GM23248 (cell line): Measurements from ENCODE around the gene USP10.

Source experiments
- EZH2 ChIP-seq: fragments of 200-600 bp; sonication (generic); IDR thresholded peaks from 2 replicates; pipeline ENCODE4 v1.6.1; 2018; ENCODE audit warnings: antibody characterized with exemption, mild to moderate bottlenecking; ENCODE audit not compliant: insufficient read depth, poor library complexity, severe bottlenecking
- EZH2phosphoT487 ChIP-seq: fragments of 200-600 bp; sonication (generic); IDR thresholded peaks from 2 replicates; pipeline ENCODE4 v1.6.1; 2018; ENCODE audit warnings: antibody characterized with exemption, moderate library complexity, mild to moderate bottlenecking, low read depth; ENCODE audit not compliant: insufficient read depth

DNA sequence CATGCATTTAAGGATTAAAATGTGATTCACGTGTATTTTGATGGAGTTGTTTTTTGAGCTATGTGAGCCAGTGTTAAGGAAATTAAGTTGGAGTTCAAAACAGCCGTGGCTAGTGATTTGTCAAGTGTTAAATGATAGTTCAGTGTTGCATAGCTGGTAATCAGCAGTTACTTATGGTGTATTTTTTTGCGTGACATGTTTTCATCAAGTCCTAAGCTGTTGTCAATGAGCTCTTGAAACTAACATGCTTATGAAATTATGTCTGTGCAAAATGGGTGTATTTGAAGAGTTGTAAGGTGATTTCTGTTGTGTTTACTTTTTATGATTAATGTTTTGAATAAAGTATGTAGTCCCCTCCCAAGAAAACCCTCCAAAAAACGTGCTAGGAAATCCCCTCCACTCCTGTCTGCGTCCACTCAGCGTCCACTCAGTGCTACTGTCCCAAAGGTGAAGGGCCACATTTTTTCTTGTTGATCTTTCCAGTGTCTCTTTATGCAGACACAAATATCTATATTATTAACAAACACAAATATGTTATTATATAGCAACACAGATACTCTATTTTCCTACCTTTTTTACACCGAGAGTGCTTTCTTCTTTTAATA lies 30.0 kb downstream of the USP10 start:
- TF ChIP-seq EZH2 (no peak), EZH2phosphoT487 (no peak)
